MM.1S (cell line): ENCODE data around the gene PLAC8L1.
A peak's percentile ranks its signal among the peaks of the same experiment; 100 is the strongest.

Experiments used
- DNase-seq: peaks from one replicate; pipeline ENCODE4 v3.0.0-alpha.2; 2015
- H2AFZ ChIP-seq: fragments of 300-600 bp; sonication (generic); 2 replicates; pipeline ENCODE4 v1.6.0; 2016; ENCODE audit warnings: antibody characterized with exemption, low read length
- H3F3A ChIP-seq: fragments of 300-600 bp; sonication (generic); 2 replicates; pipeline ENCODE4 v1.6.1; 2016; ENCODE audit warnings: mild to moderate bottlenecking, antibody characterized with exemption, low read length, moderate library complexity, mixed read lengths; ENCODE audit not compliant: insufficient read depth
- H3K27ac ChIP-seq: fragments of 300-600 bp; sonication (generic); 2 replicates; pipeline ENCODE4 v1.5.1; 2016; ENCODE audit warnings: mild to moderate bottlenecking, low read length
- H3K27me3 ChIP-seq: fragments of 300-600 bp; sonication (generic); replicated peaks from 2 replicates; pipeline ENCODE4 v1.6.0; 2016; ENCODE audit warnings: low read length; ENCODE audit not compliant: insufficient read depth
- H3K36me3 ChIP-seq: fragments of 300-600 bp; sonication (generic); replicated peaks from 2 replicates; pipeline ENCODE4 v1.6.1; 2016; ENCODE audit warnings: mild to moderate bottlenecking, low read length, mixed read lengths; ENCODE audit not compliant: insufficient read depth
- H3K4me1 ChIP-seq: fragments of 300-600 bp; sonication (generic); 2 replicates; pipeline ENCODE4 v1.6.1; 2016; ENCODE audit warnings: low read length, mixed read lengths
- H3K4me2 ChIP-seq: fragments of 300-600 bp; sonication (generic); 2 replicates; pipeline ENCODE4 v1.6.0; 2016; ENCODE audit warnings: low read depth, low read length
- H3K4me3 ChIP-seq: fragments of 300-600 bp; sonication (generic); 2 replicates; pipeline ENCODE4 v1.5.1; 2016; ENCODE audit warnings: low read length, mixed read lengths
- H3K79me2 ChIP-seq: fragments of 300-600 bp; sonication (generic); 2 replicates; pipeline ENCODE4 v1.6.1; 2016; ENCODE audit warnings: mixed run types, low read length, mixed read lengths
- H3K9ac ChIP-seq: fragments of 300-600 bp; sonication (generic); 2 replicates; pipeline ENCODE4 v1.6.1; 2016; ENCODE audit warnings: low read length, mixed read lengths
- H3K9me2 ChIP-seq: fragments of 300-600 bp; sonication (generic); replicated peaks from 2 replicates; pipeline ENCODE4 v1.6.1; 2016; ENCODE audit warnings: mild to moderate bottlenecking, low read length, mixed read lengths; ENCODE audit not compliant: insufficient read depth
- H3K9me3 ChIP-seq: fragments of 300-600 bp; sonication (generic); replicated peaks from 2 replicates; pipeline ENCODE4 v1.6.1; 2016; ENCODE audit warnings: mild to moderate bottlenecking, low read length, mixed read lengths; ENCODE audit not compliant: insufficient read depth
- H4K20me1 ChIP-seq: fragments of 300-600 bp; sonication (generic); 2 replicates; pipeline ENCODE4 v1.6.1; 2016; ENCODE audit warnings: mild to moderate bottlenecking, low read length, moderate library complexity, mixed read lengths; ENCODE audit not compliant: insufficient read depth
- EZH2 ChIP-seq: fragments of 300-600 bp; sonication (generic); optimal IDR thresholded peaks from 2 replicates; pipeline ENCODE3; 2017; ENCODE audit warnings: low read depth, mild to moderate bottlenecking, antibody characterized with exemption, low read length, mixed read lengths
- EZH2phosphoT487 ChIP-seq: fragments of 300-600 bp; sonication (generic); IDR thresholded peaks from 2 replicates; pipeline ENCODE4 v1.6.1; 2018; ENCODE audit warnings: antibody characterized with exemption, low read length
- TF ChIP-seq, protein P1 (sequence below): fragments of 300-600 bp; sonication (generic); IDR thresholded peaks from 2 replicates; pipeline ENCODE4 v1.5.1; 2016; ENCODE audit warnings: antibody characterized with exemption, low read length, mixed read lengths

Gene PLAC8L1

DNA sequence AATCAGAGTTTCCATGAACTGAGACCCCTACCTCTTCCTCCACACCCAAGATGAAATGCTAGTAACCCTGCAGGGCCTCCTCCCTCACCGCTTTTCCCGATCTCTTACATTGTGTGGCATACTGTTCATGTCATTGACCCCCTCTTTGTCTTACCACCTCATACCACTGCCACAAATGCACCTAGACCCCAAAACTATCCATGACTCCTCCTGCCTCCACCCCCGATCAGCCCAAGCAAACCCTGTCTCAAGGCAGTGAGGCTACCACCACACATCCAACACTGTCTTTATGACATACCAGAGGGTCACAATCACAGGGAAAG, 55.7 kb downstream of the PLAC8L1 start:
- H2AFZ ChIP-seq, result peak overlapping the region; percentile 37; the same call in 1 of the 2 replicates
- TF ChIP-seq EZH2phosphoT487, result no peak
- no peak for TF ChIP-seq EZH2
- TF ChIP-seq, protein P1, sequence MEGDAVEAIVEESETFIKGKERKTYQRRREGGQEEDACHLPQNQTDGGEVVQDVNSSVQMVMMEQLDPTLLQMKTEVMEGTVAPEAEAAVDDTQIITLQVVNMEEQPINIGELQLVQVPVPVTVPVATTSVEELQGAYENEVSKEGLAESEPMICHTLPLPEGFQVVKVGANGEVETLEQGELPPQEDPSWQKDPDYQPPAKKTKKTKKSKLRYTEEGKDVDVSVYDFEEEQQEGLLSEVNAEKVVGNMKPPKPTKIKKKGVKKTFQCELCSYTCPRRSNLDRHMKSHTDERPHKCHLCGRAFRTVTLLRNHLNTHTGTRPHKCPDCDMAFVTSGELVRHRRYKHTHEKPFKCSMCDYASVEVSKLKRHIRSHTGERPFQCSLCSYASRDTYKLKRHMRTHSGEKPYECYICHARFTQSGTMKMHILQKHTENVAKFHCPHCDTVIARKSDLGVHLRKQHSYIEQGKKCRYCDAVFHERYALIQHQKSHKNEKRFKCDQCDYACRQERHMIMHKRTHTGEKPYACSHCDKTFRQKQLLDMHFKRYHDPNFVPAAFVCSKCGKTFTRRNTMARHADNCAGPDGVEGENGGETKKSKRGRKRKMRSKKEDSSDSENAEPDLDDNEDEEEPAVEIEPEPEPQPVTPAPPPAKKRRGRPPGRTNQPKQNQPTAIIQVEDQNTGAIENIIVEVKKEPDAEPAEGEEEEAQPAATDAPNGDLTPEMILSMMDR, result no peak
- peaks cover 6% of the 10 kb centered on the region; the same call in 1 of the 2 replicates for H3K4me1 ChIP-seq
- no peaks in the 10 kb centered on the region for H3F3A ChIP-seq
- H4K20me1 ChIP-seq, result no peaks in the 10 kb centered on the region
- no peak overlapping the region for H3K27ac ChIP-seq
- no peaks in the 10 kb centered on the region for H3K36me3 ChIP-seq
- H3K4me3 ChIP-seq, result no peak overlapping the region
- H3K79me2 ChIP-seq, result no peaks in the 10 kb centered on the region
- no peaks in the 10 kb centered on the region for H3K9me3 ChIP-seq
- DNase-seq, result no peak
- H3K9me2 ChIP-seq, result no peaks in the 10 kb centered on the region
- H3K4me2 ChIP-seq, result no peak overlapping the region
- H3K27me3 ChIP-seq, result no peaks in the 10 kb centered on the region
- H3K9ac ChIP-seq, result no peak overlapping the region

DNA sequence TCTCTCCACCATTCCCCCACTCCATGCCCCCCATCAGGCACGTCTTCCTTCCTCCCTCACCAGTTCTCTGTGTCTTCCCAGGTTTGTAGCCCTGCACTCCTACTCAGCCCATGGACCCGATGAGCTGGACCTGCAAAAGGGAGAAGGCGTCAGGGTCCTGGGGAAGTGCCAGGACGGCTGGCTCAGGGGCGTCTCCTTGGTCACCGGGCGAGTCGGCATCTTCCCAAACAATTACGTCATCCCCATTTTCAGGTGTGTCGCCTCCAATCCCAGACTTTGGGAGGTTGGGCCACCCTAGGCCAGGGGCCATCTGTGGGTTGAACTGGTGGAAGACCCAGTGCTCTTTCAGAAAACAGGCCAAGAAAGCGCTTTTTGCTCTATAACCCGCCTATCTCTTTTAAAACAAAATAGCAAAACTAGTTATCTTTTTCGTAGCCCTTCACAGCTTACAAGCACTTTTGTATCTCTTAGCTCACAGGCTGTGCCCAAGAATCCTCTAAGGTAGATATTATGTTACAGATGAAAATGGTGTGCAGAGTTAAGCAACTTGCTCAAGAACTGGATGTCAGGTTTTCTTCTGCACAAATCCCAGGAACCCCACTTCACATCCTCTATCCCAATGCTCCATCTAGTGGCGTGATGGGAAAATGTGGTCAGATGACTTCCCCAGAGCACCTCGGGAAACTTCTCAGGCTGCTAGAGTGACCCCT, 56.2 kb downstream of the PLAC8L1 start:
- Histone ChIP-seq H3K79me2 (no peaks in the 10 kb centered on the region), H3K36me3 (no peaks in the 10 kb centered on the region), H3K9me2 (no peaks in the 10 kb centered on the region), H3K4me2 (no peak overlapping the region), H3F3A (no peaks in the 10 kb centered on the region), H3K4me1 (peaks cover 6% of the 10 kb centered on the region; the same call in 1 of the 2 replicates), H3K27me3 (no peaks in the 10 kb centered on the region), H3K4me3 (no peak overlapping the region), H2AFZ (peak overlapping the region; percentile 37; the same call in 1 of the 2 replicates), H3K9ac (no peak overlapping the region), H3K9me3 (no peaks in the 10 kb centered on the region), H3K27ac (no peak overlapping the region), H4K20me1 (no peaks in the 10 kb centered on the region)
- peak; percentile 62 for DNase-seq
- no peak for TF ChIP-seq EZH2
- TF ChIP-seq, protein P1, result peak; percentile 68

DNA sequence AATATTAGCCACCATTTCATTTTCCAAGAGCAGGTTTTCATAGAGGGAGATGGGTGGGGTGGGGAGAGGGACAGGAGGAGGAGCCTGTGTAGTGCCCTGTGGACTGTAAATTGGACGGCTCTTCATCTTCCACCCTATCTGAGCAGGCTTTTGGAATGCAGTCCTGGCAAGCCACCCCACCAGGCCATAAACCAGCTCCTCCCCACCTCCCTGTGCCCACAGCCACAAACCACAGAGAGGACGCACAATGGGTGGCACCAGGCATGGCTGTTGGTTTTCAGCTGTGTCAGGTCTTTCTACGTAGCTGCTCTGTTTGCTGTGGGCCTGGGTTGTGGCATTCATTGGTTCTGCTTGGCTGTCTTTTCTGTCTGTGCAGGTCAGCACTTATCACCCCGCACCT, 58.0 kb downstream of the PLAC8L1 start:
- no peak for TF ChIP-seq EZH2phosphoT487
- TF ChIP-seq, protein P1, result no peak
- no peak for TF ChIP-seq EZH2
- Histone ChIP-seq H3K27ac (no peak overlapping the region), H3K9ac (no peak overlapping the region), H3K4me1 (peaks cover 6% of the 10 kb centered on the region; the same call in 1 of the 2 replicates), H3F3A (no peaks in the 10 kb centered on the region), H3K36me3 (no peaks in the 10 kb centered on the region), H3K9me2 (no peaks in the 10 kb centered on the region), H2AFZ (0 out of 2 replicates have a peak overlapping the region, but pooled peaks have one; percentile 20), H3K4me3 (no peak overlapping the region), H3K9me3 (no peaks in the 10 kb centered on the region), H3K27me3 (no peaks in the 10 kb centered on the region), H3K79me2 (no peaks in the 10 kb centered on the region), H3K4me2 (no peak overlapping the region; the same call in 1 of the 2 replicates), H4K20me1 (no peaks in the 10 kb centered on the region)
- peak; percentile 36 for DNase-seq
